ENCODE measurements around the gene GPR62.
A peak's percentile ranks its signal among the peaks of the same experiment; 100 is the strongest.

GPR62 gene

DNA sequence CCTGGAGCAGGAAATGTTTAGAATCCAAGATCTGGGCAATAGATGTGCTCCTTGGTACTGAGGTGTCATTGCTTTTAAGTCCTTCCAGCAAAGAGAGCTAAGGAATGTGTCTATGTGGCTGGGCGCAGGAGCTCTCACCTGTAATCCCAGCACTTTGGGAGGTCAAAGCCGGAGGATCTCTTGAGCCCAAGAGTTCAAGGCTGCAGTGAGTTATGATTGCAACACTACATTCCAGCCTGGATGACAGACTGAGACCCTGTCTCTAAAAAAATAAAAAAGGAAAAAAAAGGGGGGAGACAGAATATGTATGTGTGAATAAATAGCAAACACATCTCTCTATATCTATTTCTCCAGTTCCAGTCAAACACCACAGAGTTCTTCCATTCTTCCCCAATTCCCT lies 4.3 kb upstream of the GPR62 start:
- DNase-seq (ENCODE audit: low read depth), result no peak
- H3K4me3 ChIP-seq (ENCODE audit: low read depth, low read length), result no peak overlapping the region
- no peak for TF ChIP-seq MYC (IDR thresholded peaks at IDR 0.05; ENCODE audit: low read depth, low read length)

DNA sequence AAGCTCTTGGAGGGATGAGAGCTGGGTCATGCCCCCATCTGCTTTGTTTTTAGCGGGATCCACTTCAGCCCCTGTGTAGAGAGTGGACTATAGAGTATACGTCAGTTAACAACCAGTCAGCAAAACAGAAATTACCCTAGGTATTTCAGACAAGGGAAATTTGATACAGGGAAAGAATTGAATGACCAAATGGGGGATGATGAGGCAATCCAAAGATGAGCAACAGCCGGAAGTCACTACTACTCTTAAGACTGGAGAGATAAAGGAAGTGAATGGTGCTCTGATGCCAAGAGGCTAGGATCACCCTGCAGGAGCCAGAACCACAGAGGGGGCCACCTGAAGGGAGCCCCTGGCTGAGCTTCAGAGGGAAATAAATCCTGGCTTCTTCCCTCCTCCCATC lies 1.7 kb upstream of the GPR62 start:
- TF ChIP-seq, protein P1, sequence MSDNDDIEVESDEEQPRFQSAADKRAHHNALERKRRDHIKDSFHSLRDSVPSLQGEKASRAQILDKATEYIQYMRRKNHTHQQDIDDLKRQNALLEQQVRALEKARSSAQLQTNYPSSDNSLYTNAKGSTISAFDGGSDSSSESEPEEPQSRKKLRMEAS (IDR thresholded peaks at IDR 0.05; ENCODE audit: low read depth, low read length), result no peak
- TF ChIP-seq POLR2A (IDR thresholded peaks at IDR 0.05; ENCODE audit: extremely low read depth, insufficient read length) (no peak), MYC (IDR thresholded peaks at IDR 0.05; ENCODE audit: low read depth, low read length) (no peak)
- TF ChIP-seq, protein P2, sequence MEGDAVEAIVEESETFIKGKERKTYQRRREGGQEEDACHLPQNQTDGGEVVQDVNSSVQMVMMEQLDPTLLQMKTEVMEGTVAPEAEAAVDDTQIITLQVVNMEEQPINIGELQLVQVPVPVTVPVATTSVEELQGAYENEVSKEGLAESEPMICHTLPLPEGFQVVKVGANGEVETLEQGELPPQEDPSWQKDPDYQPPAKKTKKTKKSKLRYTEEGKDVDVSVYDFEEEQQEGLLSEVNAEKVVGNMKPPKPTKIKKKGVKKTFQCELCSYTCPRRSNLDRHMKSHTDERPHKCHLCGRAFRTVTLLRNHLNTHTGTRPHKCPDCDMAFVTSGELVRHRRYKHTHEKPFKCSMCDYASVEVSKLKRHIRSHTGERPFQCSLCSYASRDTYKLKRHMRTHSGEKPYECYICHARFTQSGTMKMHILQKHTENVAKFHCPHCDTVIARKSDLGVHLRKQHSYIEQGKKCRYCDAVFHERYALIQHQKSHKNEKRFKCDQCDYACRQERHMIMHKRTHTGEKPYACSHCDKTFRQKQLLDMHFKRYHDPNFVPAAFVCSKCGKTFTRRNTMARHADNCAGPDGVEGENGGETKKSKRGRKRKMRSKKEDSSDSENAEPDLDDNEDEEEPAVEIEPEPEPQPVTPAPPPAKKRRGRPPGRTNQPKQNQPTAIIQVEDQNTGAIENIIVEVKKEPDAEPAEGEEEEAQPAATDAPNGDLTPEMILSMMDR (IDR thresholded peaks at IDR 0.05; ENCODE audit: low read depth, low read length), result no peak
- no peak overlapping the region for H3K4me3 ChIP-seq (ENCODE audit: low read depth, low read length)

DNA sequence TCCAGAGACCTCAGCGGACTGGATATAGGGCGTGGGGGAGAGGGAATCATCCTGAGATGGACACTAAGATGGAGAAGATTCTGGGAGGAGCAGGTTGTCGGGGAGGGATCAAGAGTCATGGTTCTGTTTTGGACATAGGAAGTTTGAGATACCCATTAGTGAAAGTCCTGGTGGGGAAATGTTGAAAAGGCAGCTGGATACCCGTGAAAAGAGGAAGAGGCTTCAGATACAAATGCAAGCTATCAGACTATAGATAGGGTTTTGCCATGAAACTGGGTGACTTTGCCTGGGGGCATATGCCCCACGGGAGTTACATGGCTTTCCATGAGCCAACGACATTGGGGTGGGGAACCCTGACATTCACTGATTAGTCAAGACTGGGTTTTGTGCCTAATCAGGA lies 1.1 kb upstream of the GPR62 start:
- DNase-seq (ENCODE audit: low read depth), result peak; percentile 69
- no peak overlapping the region for H3K4me3 ChIP-seq (ENCODE audit: low read depth, low read length)
- TF ChIP-seq, protein P2 (IDR thresholded peaks at IDR 0.05; ENCODE audit: low read depth, low read length), result no peak
- no peak for TF ChIP-seq POLR2A (IDR thresholded peaks at IDR 0.05; ENCODE audit: extremely low read depth, insufficient read length)
- TF ChIP-seq, protein P1 (IDR thresholded peaks at IDR 0.05; ENCODE audit: low read depth, low read length), result no peak
- no peak for TF ChIP-seq MYC (IDR thresholded peaks at IDR 0.05; ENCODE audit: low read depth, low read length)

More for the DNA sequence above, 1.7 kb upstream of the GPR62 start:
- peak; percentile 88 for DNase-seq (ENCODE audit: low read depth)

DNA sequence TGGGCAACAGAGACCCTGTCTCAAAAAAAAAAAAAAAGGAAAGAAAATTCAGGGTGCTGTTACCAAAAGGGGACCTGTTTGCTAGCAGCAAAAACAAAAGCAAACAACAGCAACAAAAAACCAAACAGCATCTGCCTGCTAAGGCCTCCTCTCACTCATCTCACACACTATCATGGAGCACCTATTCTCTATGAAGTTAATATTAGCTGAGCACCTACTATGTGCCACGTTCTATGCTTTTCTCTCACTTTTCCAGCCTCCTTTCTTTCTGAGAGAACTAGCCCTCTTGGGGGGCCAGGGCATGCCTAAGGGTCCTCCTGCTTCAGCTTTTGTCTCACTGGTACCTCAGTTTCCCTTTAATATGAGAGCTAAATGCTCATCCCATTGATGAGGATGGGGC lies 468 bp upstream of the GPR62 start:
- H3K4me3 ChIP-seq (ENCODE audit: low read depth, low read length), result no peak overlapping the region
- no peak for DNase-seq (ENCODE audit: low read depth)
- no peak for TF ChIP-seq POLR2A (IDR thresholded peaks at IDR 0.05; ENCODE audit: extremely low read depth, insufficient read length)
- TF ChIP-seq, protein P2 (IDR thresholded peaks at IDR 0.05; ENCODE audit: low read depth, low read length), result no peak
- TF ChIP-seq MYC (IDR thresholded peaks at IDR 0.05; ENCODE audit: low read depth, low read length), result no peak
- TF ChIP-seq, protein P1 (IDR thresholded peaks at IDR 0.05; ENCODE audit: low read depth, low read length), result no peak

DNA sequence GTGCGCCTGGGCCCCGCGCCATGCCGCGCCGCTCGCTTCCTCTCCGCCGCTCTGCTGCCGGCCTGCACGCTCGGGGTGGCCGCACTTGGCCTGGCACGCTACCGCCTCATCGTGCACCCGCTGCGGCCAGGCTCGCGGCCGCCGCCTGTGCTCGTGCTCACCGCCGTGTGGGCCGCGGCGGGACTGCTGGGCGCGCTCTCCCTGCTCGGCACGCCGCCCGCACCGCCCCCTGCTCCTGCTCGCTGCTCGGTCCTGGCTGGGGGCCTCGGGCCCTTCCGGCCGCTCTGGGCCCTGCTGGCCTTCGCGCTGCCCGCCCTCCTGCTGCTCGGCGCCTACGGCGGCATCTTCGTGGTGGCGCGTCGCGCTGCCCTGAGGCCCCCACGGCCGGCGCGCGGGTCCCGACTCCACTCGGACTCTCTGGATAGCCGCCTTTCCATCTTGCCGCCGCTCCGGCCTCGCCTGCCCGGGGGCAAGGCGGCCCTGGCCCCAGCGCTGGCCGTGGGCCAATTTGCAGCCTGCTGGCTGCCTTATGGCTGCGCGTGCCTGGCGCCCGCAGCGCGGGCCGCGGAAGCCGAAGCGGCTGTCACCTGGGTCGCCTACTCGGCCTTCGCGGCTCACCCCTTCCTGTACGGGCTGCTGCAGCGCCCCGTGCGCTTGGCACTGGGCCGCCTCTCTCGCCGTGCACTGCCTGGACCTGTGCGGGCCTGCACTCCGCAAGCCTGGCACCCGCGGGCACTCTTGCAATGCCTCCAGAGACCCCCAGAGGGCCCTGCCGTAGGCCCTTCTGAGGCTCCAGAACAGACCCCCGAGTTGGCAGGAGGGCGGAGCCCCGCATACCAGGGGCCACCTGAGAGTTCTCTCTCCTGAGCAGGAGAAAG lies 951 bp downstream of the GPR62 start:
- TF ChIP-seq, protein P2 (IDR thresholded peaks at IDR 0.05; ENCODE audit: low read depth, low read length), result peak; percentile 37
- no peak for TF ChIP-seq MYC (IDR thresholded peaks at IDR 0.05; ENCODE audit: low read depth, low read length)
- DNase-seq (ENCODE audit: low read depth), result peak; percentile 53
- H3K4me3 ChIP-seq (ENCODE audit: low read depth, low read length), result no peak overlapping the region

DNA sequence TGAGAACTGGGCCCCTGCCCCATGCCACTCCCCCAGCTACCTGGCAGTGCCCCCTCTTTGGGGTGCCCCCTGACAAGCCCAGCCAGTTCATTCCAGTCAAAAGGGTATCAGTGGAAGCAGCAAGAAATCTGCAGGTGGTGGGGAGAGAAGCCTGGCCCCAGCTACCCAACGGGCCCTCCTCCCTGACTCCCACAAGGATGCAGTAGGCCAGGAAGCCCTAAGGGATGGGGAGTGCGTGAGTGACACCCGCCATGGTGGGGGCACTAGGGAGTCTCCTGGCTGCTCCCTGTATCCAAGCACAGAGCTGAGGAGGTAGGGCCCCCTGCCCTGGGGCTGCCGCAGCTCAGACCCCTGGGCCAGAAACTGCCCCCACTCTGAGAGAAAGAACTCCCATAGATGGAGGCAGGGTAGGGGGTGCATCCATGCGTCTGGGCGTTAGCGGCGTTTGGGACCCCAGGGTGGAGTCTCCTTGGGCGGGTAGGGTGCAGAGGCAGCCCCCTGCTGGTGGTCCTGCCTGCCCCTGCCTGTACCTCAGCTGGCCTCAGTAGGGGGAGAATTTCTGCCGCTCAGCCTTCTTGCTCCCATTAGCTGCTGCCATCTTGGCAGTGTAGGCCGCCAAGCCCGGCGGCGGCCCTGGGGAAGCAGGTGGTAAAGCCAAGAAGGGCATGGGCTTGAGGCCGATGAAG lies 2.5 kb downstream of the GPR62 start:
- no peak for DNase-seq (ENCODE audit: low read depth)
- no peak overlapping the region for H3K4me3 ChIP-seq (ENCODE audit: low read depth, low read length)
- no peak for TF ChIP-seq POLR2A (IDR thresholded peaks at IDR 0.05; ENCODE audit: extremely low read depth, insufficient read length)
- TF ChIP-seq, protein P1 (IDR thresholded peaks at IDR 0.05; ENCODE audit: low read depth, low read length), result no peak
- TF ChIP-seq, protein P2 (IDR thresholded peaks at IDR 0.05; ENCODE audit: low read depth, low read length), result no peak
- TF ChIP-seq MYC (IDR thresholded peaks at IDR 0.05; ENCODE audit: low read depth, low read length), result no peak
